Tibial nerve (tissue), 4 donors: ENCODE measurements around the gene ABLIM3. TPM values are rescaled to one million over a fixed set of nuclear protein-coding genes. Genes with fewer than 3 reads are reported as not detected.

Experiments used
- DNase-seq, 2 donors: peaks; one replicate each; pipeline ENCODE4 v3.0.0-alpha.2; 2019; ENCODE audit warnings: low spot score in 2 of 2
- H3K27ac ChIP-seq, 4 donors: fragments of 200-600 bp; sonication (generic) in 3 of 4; one replicate each; pipeline ENCODE4 v1.5.1; 2017 to 2019; ENCODE audit warnings: mild to moderate bottlenecking in 1 of 4
- H3K27me3 ChIP-seq, 2 donors: fragments of 200-600 bp; sonication (generic) in 1 of 2; one replicate each; pipeline versions ENCODE4 v1.5.1 to v1.6.0; 2017 to 2019
- H3K36me3 ChIP-seq, 3 donors: fragments of 200-600 bp; sonication (generic); one replicate each; pipeline ENCODE4 v1.5.1; 2018 to 2019
- H3K4me1 ChIP-seq, 4 donors: fragments of 200-600 bp; sonication (generic) in 3 of 4; one replicate each; pipeline ENCODE4 v1.5.1; 2017 to 2019
- H3K4me3 ChIP-seq, 4 donors: fragments of 200-600 bp; sonication (generic) in 3 of 4; one replicate each; pipeline ENCODE4 v1.5.1; 2017 to 2019; ENCODE audit warnings: mild to moderate bottlenecking in 1 of 4, moderate library complexity in 1 of 4
- H3K9me3 ChIP-seq, 4 donors: fragments of 200-600 bp; sonication (generic) in 3 of 4; one replicate each; pipeline ENCODE4 v1.5.1; 2017 to 2019
- EP300 ChIP-seq, 2 donors: sonication (generic); formaldehyde crosslinking; IDR thresholded peaks; one replicate each; pipeline ENCODE4 v1.6.1; 2017; ENCODE audit warnings: antibody characterized with exemption in 2 of 2, mild to moderate bottlenecking in 1 of 2
- POLR2A ChIP-seq, 2 donors: fragments of 450-650 bp; IDR thresholded peaks; one replicate each; pipeline ENCODE4 v1.6.1; 2017; ENCODE audit warnings: antibody characterized with exemption in 2 of 2, mild to moderate bottlenecking in 2 of 2, moderate library complexity in 2 of 2
- WGBS, 2 donors: methylation state at CpG; one replicate each; pipeline ENCODE4 v1.1.5; 2018; 5-methylcytosine and 5-hydroxymethylcytosine counted together
- total RNA-seq, 4 donors: library from RNA; depleted of rRNA; stranded (reverse); fragments of >200 nt; gene quantifications; one replicate each; pipeline ENCODE4 v1.1.0, GENCODE V29; 2016
- TF ChIP-seq, protein P1 (sequence below), 5 experiments: fragments of 200-600 bp in 3 of 5; fragments of 450-650 bp in 2 of 5; sonication (generic) in 3 of 5; IDR thresholded peaks; one replicate each; pipeline ENCODE4 v1.5.1; 2016 to 2019; ENCODE audit warnings: antibody characterized with exemption in 5 of 5, mild to moderate bottlenecking in 3 of 5, moderate library complexity in 2 of 5

ABLIM3 gene
- total RNA-seq, 4 donors from 2014 or later = 50.3 to 75.3 (median 52.3) TPM

DNA sequence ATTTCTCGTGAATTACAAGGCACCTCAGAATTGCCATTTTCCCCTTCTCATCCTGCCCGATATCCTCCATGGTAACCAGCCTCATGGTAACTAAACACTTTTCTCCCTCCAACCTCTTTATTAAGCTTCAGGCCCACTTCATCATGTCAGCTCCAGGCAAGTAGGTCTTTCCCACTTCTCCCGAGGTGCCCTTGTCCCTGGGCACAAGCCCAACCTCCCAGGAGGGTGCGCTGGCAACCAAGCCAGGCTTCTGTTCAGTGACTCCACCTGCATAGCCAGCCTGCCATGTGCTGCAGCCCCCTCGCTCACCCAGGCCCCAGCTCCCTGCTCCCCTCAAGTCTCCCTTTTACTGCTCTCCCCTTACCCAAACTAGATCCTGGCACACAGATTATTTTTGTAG is 83.0 kb downstream of the ABLIM3 start:
- Histone ChIP-seq H3K9me3 (no peaks in the 10 kb centered on the region), H3K27me3 (no peaks in the 10 kb centered on the region), H3K4me3 (no peak overlapping the region), H3K27ac (no peak overlapping the region), H3K4me1 (peaks cover 0 to 27% (median 0%) of the 10 kb centered on the region in 4 donors), H3K36me3 (peaks cover 0 to 15% (median 0%) of the 10 kb centered on the region in 3 donors)
- WGBS, 2 donors = 88 to 92% methylated on average over 5 of the region's 5 CpGs
- TF ChIP-seq, protein P1, sequence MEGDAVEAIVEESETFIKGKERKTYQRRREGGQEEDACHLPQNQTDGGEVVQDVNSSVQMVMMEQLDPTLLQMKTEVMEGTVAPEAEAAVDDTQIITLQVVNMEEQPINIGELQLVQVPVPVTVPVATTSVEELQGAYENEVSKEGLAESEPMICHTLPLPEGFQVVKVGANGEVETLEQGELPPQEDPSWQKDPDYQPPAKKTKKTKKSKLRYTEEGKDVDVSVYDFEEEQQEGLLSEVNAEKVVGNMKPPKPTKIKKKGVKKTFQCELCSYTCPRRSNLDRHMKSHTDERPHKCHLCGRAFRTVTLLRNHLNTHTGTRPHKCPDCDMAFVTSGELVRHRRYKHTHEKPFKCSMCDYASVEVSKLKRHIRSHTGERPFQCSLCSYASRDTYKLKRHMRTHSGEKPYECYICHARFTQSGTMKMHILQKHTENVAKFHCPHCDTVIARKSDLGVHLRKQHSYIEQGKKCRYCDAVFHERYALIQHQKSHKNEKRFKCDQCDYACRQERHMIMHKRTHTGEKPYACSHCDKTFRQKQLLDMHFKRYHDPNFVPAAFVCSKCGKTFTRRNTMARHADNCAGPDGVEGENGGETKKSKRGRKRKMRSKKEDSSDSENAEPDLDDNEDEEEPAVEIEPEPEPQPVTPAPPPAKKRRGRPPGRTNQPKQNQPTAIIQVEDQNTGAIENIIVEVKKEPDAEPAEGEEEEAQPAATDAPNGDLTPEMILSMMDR (IDR thresholded peaks at IDR 0.05) = no peak
- TF ChIP-seq POLR2A (IDR thresholded peaks at IDR 0.05) (no peak), EP300 (IDR thresholded peaks at IDR 0.05) (no peak)
- no peak for DNase-seq

DNA sequence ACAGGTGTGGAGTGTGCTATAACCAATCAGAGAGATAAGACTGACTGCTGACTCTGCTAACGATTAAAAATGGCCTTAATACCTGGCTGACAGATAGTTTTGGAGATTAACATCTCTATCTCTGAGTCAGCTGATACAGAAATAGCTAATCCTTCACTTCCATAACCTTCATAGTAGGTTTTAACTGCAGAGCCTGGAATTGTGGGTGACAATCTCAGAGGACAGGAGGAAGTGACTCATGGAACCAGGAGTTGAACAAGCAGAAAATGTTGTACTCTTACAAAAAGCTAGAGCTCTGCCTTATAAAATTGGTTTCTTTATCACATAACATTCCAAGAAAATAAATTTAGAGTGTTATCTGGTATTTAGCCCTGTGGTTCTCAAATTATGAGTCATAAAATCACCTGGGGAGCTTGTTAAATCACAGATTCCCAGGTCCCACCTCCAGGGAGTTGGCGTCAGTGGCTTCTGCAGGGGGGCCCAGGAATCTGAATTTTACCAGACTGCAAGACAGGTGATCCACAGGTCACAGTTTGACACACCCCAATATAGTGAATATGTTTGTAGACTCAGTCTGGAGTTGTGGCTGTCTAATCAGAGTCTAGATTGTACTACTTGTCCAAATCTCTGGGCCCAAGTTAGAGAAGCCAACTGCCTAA is 86.0 kb downstream of the ABLIM3 start:
- no peak for DNase-seq
- Histone ChIP-seq H3K27ac (peak overlapping the region in 1 of 4 donors; percentile 6), H3K4me1 (peaks cover 0 to 15% (median 0%) of the 10 kb centered on the region in 4 donors), H3K4me3 (no peak overlapping the region), H3K36me3 (peaks cover 0 to 12% (median 0%) of the 10 kb centered on the region in 3 donors), H3K9me3 (no peaks in the 10 kb centered on the region), H3K27me3 (no peaks in the 10 kb centered on the region)
- 89 to 96% methylated on average over 2 of the region's 2 CpGs for WGBS, 2 donors
- TF ChIP-seq, protein P1 (IDR thresholded peaks at IDR 0.05) = no peak
- no peak for TF ChIP-seq EP300 (IDR thresholded peaks at IDR 0.05)
- no peak for TF ChIP-seq POLR2A (IDR thresholded peaks at IDR 0.05)

DNA sequence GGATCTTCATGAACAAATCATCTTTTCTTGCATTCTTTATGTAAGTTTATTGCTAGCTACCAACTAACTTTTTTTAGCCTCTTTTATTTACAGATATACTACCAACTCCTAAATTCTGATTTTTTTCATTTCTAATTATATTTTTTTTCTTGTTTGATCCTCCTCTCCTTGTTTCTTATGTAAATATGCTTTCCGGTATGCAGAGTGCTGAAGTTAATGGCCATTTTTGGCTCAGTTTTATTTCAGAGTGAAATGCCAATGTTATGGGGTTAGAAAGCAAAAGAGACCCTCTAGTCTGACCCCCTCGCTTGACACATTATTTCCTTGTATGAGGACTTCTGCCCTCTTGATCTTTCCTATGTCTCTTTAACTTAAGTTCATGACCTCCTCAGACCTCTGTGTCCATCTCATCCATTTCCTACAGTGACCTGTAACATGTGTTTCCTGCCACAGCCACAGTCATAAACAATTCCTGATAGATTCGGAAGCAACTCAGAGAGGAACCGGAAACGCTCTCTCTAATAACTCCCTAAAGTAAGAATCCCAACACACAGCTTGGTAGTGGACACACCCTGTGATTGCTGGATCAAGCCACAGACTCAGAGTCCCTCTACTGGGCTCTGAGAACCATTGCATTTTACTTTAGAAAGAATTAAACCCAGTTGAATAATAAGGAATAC is 87.5 kb downstream of the ABLIM3 start:
- Histone ChIP-seq H3K9me3 (no peaks in the 10 kb centered on the region), H3K4me1 (peaks cover 0 to 14% (median 0%) of the 10 kb centered on the region in 4 donors), H3K36me3 (peaks cover 0 to 19% (median 0%) of the 10 kb centered on the region in 3 donors), H3K27ac (peak overlapping the region in 2 of 4 donors; percentile 47 to 67), H3K27me3 (no peaks in the 10 kb centered on the region), H3K4me3 (no peak overlapping the region)
- DNase-seq = peak in 1 of 2 donors; percentile 44
- 19 to 21% methylated on average over 5 of the region's 5 CpGs for WGBS, 2 donors
- TF ChIP-seq POLR2A (IDR thresholded peaks at IDR 0.05) (no peak), EP300 (IDR thresholded peaks at IDR 0.05) (peak; percentile 54 to 79)
- TF ChIP-seq, protein P1 (IDR thresholded peaks at IDR 0.05) = peak; percentile 61 to 89 (median 76)

DNA sequence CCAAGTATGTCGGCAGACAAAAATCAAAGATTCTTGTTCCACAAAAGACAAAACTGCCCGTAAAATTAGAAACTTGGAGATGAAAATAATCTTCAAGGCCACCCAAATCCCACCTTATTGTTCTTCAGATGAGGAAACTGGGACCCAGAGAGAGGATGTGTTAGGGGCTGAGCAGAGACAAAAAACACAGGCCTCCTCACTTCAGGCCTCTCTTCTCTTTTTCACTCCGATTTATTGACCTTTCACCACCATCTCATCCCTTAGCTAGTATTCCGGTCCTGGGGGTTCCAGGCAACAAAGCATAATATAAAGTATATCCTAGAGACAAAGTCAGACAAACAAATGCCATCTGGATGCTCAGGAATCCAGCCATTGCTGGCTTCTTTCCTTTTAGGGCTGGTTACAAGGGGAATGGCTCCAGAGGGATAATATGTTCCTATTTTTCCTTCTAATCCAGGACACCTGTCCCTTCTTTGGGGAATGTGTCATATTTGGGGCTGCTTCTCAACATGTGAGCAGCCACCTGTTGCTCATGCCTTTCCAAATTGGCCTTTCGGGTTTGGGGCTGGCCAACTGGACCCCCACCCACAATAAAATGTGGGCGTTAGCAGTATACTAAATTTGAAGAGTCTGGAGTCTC is 88.1 kb downstream of the ABLIM3 start:
- Histone ChIP-seq H3K4me1 (peaks cover 0 to 14% (median 0%) of the 10 kb centered on the region in 4 donors), H3K27me3 (no peaks in the 10 kb centered on the region), H3K9me3 (no peaks in the 10 kb centered on the region), H3K36me3 (peaks cover 0 to 19% (median 0%) of the 10 kb centered on the region in 3 donors), H3K4me3 (no peak overlapping the region), H3K27ac (peak overlapping the region in 1 of 4 donors; percentile 67)
- DNase-seq = no peak
- TF ChIP-seq, protein P1 (IDR thresholded peaks at IDR 0.05) = no peak
- TF ChIP-seq POLR2A (IDR thresholded peaks at IDR 0.05) (no peak), EP300 (IDR thresholded peaks at IDR 0.05) (no peak)
- 38 to 47% methylated on average over 6 of the region's 6 CpGs for WGBS, 2 donors

DNA sequence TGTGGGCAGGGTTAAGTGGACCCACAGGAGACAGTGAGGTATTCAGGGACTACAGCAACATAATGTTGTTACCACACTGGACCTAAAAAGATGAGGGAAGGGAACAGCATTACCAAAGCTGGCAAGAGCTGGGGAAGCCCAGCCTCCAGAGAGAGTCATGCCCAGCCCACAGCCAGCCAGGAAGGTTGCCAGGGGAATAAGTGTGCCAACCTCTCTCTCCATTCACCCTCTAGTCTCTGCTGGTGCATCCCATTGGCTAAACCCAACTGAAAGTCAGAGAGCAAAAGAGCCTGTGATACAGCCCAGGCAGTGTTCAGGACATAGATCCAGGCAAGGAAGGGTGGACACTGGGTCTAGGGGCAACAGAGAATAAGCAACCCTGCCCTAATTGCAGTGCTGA is 94.5 kb downstream of the ABLIM3 start:
- no peaks in the 10 kb centered on the region for H3K9me3 ChIP-seq
- TF ChIP-seq, protein P1 (IDR thresholded peaks at IDR 0.05) = no peak
- no peak for TF ChIP-seq EP300 (IDR thresholded peaks at IDR 0.05)
- no peak for DNase-seq
- no peaks in the 10 kb centered on the region for H3K4me1 ChIP-seq
- no peaks in the 10 kb centered on the region for H3K27me3 ChIP-seq
- H3K36me3 ChIP-seq = peaks cover 0 to 73% (median 0%) of the 10 kb centered on the region in 3 donors
- no peak overlapping the region for H3K4me3 ChIP-seq
- H3K27ac ChIP-seq = no peak overlapping the region
